PFSK-1 (cell line): ENCODE results near the gene DPT.

Experiments
- POLR2AphosphoS5 ChIP-seq: IDR thresholded peaks from 2 replicates; pipeline ENCODE4 v1.6.1; 2012; ENCODE audit warnings: low read depth, mild to moderate bottlenecking, control low read depth, low read length, moderate library complexity
- SIN3A ChIP-seq: IDR thresholded peaks from 2 replicates; pipeline ENCODE4 v1.6.1; 2012; ENCODE audit warnings: mild to moderate bottlenecking, low read length, moderate library complexity, borderline replicate concordance; ENCODE audit not compliant: insufficient read depth

DNA sequence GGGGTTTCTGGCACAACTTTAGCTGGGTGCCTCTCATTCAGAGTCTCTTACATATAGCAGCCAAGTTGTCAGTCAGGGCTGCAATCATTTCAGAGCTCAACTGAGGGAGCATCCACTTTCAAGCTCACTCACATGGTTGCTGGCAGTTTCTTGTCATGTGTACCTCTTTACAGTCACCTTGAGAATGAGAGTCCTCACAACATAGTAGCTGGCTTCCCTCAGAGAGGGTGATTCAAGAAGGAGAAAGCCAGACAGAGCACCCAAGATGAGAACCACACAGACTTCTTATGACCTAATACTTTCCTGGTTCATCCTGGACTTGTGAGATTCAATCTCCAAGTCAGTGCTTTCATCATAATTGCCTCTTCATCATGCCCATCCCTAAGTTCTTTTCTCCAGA, 57.2 kb downstream of the DPT start:
- TF ChIP-seq POLR2AphosphoS5 (no peak), SIN3A (no peak)
